Mesenchymal stem cell (in vitro differentiated cells and primary cell): ENCODE measurements around the gene KIF26B.
A peak's percentile ranks its signal among the peaks of the same experiment; 100 is the strongest.

ENCODE experiments used
- DNase-seq: peaks from one replicate; pipeline ENCODE4 v3.0.0-alpha.2; 2013
- H2AFZ ChIP-seq: one replicate; pipeline ENCODE4 v1.6.1; 2013; ENCODE audit warnings: low read depth, mild to moderate bottlenecking, control low read depth, inconsistent platforms, low read length, moderate library complexity
- H2AK5ac ChIP-seq: 2 replicates; pipeline ENCODE4 v1.6.1; 2013; ENCODE audit warnings: low read length, moderate library complexity, mild to moderate bottlenecking, inconsistent platforms; ENCODE audit not compliant: severe bottlenecking
- H2BK120ac ChIP-seq: one replicate; pipeline ENCODE4 v1.6.1; 2013; ENCODE audit warnings: low read depth, mild to moderate bottlenecking, inconsistent platforms, low read length, moderate library complexity
- H2BK12ac ChIP-seq, 2 experiments: one replicate each; pipeline ENCODE4 v1.6.1; 2013; ENCODE audit warnings: inconsistent platforms in 2 of 2, low read length in 2 of 2, mild to moderate bottlenecking in 2 of 2, moderate library complexity in 2 of 2, control low read depth in 1 of 2
- H2BK15ac ChIP-seq: one replicate; pipeline ENCODE4 v1.6.1; 2013; ENCODE audit warnings: mild to moderate bottlenecking, low read depth, inconsistent platforms; ENCODE audit not compliant: poor library complexity, severe bottlenecking
- H2BK5ac ChIP-seq: 2 replicates; pipeline ENCODE4 v1.6.1; 2013; ENCODE audit warnings: low read depth, mild to moderate bottlenecking, low read length, control low read depth, inconsistent platforms; ENCODE audit not compliant: poor library complexity, severe bottlenecking
- H3K14ac ChIP-seq, 2 experiments: one replicate each; pipeline ENCODE4 v1.6.1; 2013; ENCODE audit warnings: inconsistent platforms in 2 of 2, low read length in 2 of 2, control low read depth in 1 of 2, mild to moderate bottlenecking in 1 of 2, moderate library complexity in 1 of 2
- H3K18ac ChIP-seq, 2 experiments: one replicate each; pipeline ENCODE4 v1.6.1; 2013; ENCODE audit warnings: inconsistent platforms in 2 of 2, low read length in 2 of 2, control low read depth in 1 of 2, low read depth in 1 of 2, mild to moderate bottlenecking in 1 of 2
- H3K23ac ChIP-seq, 2 experiments: one replicate each; pipeline ENCODE4 v1.6.1; 2013; ENCODE audit warnings: inconsistent platforms in 2 of 2, low read length in 2 of 2, mild to moderate bottlenecking in 2 of 2, moderate library complexity in 2 of 2, control low read depth in 1 of 2
- H3K27ac ChIP-seq: 2 replicates; pipeline ENCODE4 v1.5.1; 2013; ENCODE audit warnings: mild to moderate bottlenecking, moderate library complexity, low read length, control low read depth, inconsistent platforms; ENCODE audit not compliant: poor library complexity, severe bottlenecking
- H3K27me3 ChIP-seq, 2 experiments: 2 replicates each; pipeline versions ENCODE4 v1.6.1 to v1.7.0; 2013; ENCODE audit warnings: low read length in 2 of 2, mild to moderate bottlenecking in 2 of 2, moderate library complexity in 2 of 2, control low read depth in 1 of 2, inconsistent platforms in 1 of 2; ENCODE audit not compliant: control insufficient read depth in 1 of 2, insufficient read depth in 1 of 2
- H3K36me3 ChIP-seq, 2 experiments: 2 replicates each; pipeline versions ENCODE4 v1.6.1 to v1.7.0; 2013; ENCODE audit warnings: low read length in 2 of 2, control low read depth in 1 of 2, inconsistent platforms in 1 of 2, low read depth in 1 of 2, mild to moderate bottlenecking in 1 of 2; ENCODE audit not compliant: insufficient read depth in 2 of 2, control insufficient read depth in 1 of 2
- H3K4ac ChIP-seq, 2 experiments: one replicate each; pipeline ENCODE4 v1.6.1; 2013; ENCODE audit warnings: inconsistent platforms in 2 of 2, low read length in 2 of 2, mild to moderate bottlenecking in 2 of 2, moderate library complexity in 2 of 2, control low read depth in 1 of 2, low read depth in 1 of 2
- H3K4me1 ChIP-seq: 2 replicates; pipeline ENCODE4 v1.6.1; 2013; ENCODE audit warnings: low read depth, low read length, control low read depth; ENCODE audit not compliant: control insufficient read depth, insufficient read depth
- H3K4me2 ChIP-seq: 2 replicates; pipeline ENCODE4 v1.6.1; 2013; ENCODE audit warnings: low read length, mild to moderate bottlenecking, inconsistent platforms; ENCODE audit not compliant: poor library complexity, severe bottlenecking
- H3K4me3 ChIP-seq, 2 experiments: 2 replicates each; pipeline versions ENCODE4 v1.5.1 to v1.7.0; 2013; ENCODE audit warnings: low read length in 2 of 2, mild to moderate bottlenecking in 2 of 2, control low read depth in 1 of 2, low read depth in 1 of 2; ENCODE audit not compliant: insufficient read depth in 1 of 2
- H3K79me1 ChIP-seq: replicated peaks from 2 replicates; pipeline ENCODE4 v1.6.1; 2013; ENCODE audit warnings: mild to moderate bottlenecking, control low read depth, low read length, inconsistent platforms; ENCODE audit not compliant: poor library complexity, severe bottlenecking
- H3K9ac ChIP-seq: 2 replicates; pipeline ENCODE4 v1.7.0; 2013; ENCODE audit warnings: mild to moderate bottlenecking, low read length, moderate library complexity
- H3K9me3 ChIP-seq: 2 replicates; pipeline ENCODE4 v1.7.0; 2013; ENCODE audit warnings: mild to moderate bottlenecking, low read length; ENCODE audit not compliant: control insufficient read depth
- H4K8ac ChIP-seq: one replicate; pipeline ENCODE4 v1.6.1; 2013; ENCODE audit warnings: inconsistent platforms, mild to moderate bottlenecking, low read length, moderate library complexity
- H4K91ac ChIP-seq: one replicate; pipeline ENCODE4 v1.6.1; 2013; ENCODE audit warnings: mild to moderate bottlenecking, low read length, inconsistent platforms
- WGBS: methylation state at CpG from one replicate; pipeline ENCODE4 v1.1.7; 2013; ENCODE audit warnings: mixed read lengths; 5-methylcytosine and 5-hydroxymethylcytosine counted together

The KIF26B gene

DNA sequence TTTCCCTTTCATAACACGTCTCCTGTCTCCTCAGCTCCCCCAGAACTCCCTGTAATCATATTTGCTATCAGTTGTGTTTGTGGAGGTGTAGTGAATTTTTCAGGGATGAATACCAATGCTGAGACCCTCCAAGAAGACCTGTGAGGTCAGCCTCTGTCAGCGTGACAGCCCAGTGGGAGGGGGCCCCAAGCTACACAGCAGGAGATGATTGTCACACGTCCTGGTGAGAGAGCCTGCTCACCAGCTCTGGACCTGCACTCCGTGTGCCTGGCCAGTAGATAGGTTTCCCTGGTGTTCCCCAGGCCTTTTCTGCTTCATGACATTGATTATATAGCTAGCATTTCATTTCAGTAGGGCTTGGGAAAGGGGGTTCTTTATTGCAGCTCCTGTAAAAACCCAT, 421.5 kb downstream of the KIF26B start:
- peaks cover 7% of the 10 kb centered on the region for H3K4me1 ChIP-seq
- no peak overlapping the region for H2AK5ac ChIP-seq
- no peak overlapping the region for H3K27ac ChIP-seq
- no peak overlapping the region for H2BK5ac ChIP-seq
- H3K4ac ChIP-seq: no peak overlapping the region
- no peak overlapping the region for H2AFZ ChIP-seq
- H3K27me3 ChIP-seq: peaks cover 22 to 45% of the 10 kb centered on the region in 2 experiments
- no peak overlapping the region for H3K4me2 ChIP-seq
- H3K4me3 ChIP-seq: no peak overlapping the region
- no peak overlapping the region for H3K23ac ChIP-seq
- no peaks in the 10 kb centered on the region for H3K79me1 ChIP-seq
- H4K8ac ChIP-seq: peak overlapping the region; percentile 19
- H2BK12ac ChIP-seq: no peak overlapping the region
- H4K91ac ChIP-seq: peak overlapping the region; percentile 77
- H3K14ac ChIP-seq: no peak overlapping the region
- WGBS: 11% methylated on average over 2 of the region's 4 CpGs
- no peak overlapping the region for H3K9ac ChIP-seq
- H3K9me3 ChIP-seq: no peaks in the 10 kb centered on the region
- no peak for DNase-seq
- peak overlapping the region in 1 of 2 experiments; percentile 37 for H3K18ac ChIP-seq
- H3K36me3 ChIP-seq: no peaks in the 10 kb centered on the region
- no peak overlapping the region for H2BK15ac ChIP-seq
- no peak overlapping the region for H2BK120ac ChIP-seq

GRCh38 chr1:245577191-245578157, 422.7 kb downstream of the KIF26B start:
- Histone ChIP-seq H3K79me1 (no peaks in the 10 kb centered on the region), H3K14ac (no peak overlapping the region), H4K91ac (no peak overlapping the region), H3K36me3 (no peaks in the 10 kb centered on the region), H2AFZ (no peak overlapping the region), H2AK5ac (no peak overlapping the region), H3K23ac (no peak overlapping the region), H3K9ac (no peak overlapping the region), H2BK12ac (no peak overlapping the region), H3K27ac (no peak overlapping the region), H3K27me3 (peaks cover 30 to 39% of the 10 kb centered on the region in 2 experiments), H2BK120ac (no peak overlapping the region), H3K9me3 (no peaks in the 10 kb centered on the region), H3K4me3 (no peak overlapping the region), H2BK15ac (no peak overlapping the region), H3K4me2 (no peak overlapping the region), H3K4ac (no peak overlapping the region), H3K4me1 (peaks cover 7% of the 10 kb centered on the region), H2BK5ac (no peak overlapping the region), H4K8ac (no peak overlapping the region), H3K18ac (no peak overlapping the region)
- WGBS: 97% methylated on average over 31 of the region's 34 CpGs
- DNase-seq: no peak

DNA sequence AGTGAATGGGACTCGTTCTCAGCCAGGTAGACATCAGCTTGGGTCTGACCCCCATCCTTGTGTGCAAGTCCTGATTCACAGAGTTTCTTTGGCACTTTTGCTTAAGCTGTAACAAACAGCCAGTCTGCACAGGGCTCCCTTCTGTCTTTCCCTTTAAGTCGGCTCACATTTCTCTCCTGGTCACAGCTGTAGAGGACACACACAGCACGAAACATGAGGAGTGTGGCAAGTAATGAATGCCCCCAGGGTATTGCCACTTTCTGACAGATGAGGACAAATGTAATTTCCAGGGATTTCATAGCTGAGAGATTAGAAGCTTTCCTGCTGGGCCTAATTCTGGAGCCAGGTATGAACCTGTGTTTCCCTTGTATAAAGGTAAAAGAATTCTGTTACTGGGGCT, 423.5 kb downstream of the KIF26B start:
- 88% methylated on average over 3 of the region's 3 CpGs for WGBS
- Histone ChIP-seq H3K4me1 (peaks cover 7% of the 10 kb centered on the region), H3K36me3 (no peaks in the 10 kb centered on the region)

DNA sequence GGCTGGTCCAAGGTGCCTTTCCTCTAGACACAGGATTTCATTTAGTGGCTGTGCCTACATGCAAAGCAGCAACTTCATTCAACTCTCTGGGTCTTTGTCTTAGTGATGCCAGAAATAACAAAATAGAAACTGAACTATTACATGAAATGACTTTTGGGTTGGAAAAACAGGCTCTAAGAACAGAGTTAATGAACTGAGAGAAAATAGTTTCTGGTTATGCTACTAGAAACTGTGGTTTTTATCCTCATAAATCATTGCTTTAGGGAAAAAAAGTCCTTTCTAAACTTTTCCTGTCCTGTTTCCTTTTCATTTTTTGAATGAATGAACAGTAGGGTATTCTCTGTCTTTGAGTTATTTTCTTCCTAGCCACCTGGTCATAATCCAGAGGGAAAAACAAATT, 424.0 kb downstream of the KIF26B start:
- no peaks in the 10 kb centered on the region for H3K36me3 ChIP-seq
- no peak overlapping the region for H2BK5ac ChIP-seq
- no peak overlapping the region for H2BK12ac ChIP-seq
- H3K9ac ChIP-seq: no peak overlapping the region
- no peak overlapping the region for H2BK120ac ChIP-seq
- no peak overlapping the region for H3K18ac ChIP-seq
- no peak overlapping the region for H3K27ac ChIP-seq
- no peaks in the 10 kb centered on the region for H3K79me1 ChIP-seq
- no peak overlapping the region for H2AFZ ChIP-seq
- H3K4me2 ChIP-seq: no peak overlapping the region
- H3K9me3 ChIP-seq: no peaks in the 10 kb centered on the region
- peaks cover 31 to 39% of the 10 kb centered on the region in 2 experiments for H3K27me3 ChIP-seq
- no peak overlapping the region for H3K4ac ChIP-seq
- no peak overlapping the region for H3K4me3 ChIP-seq
- H3K14ac ChIP-seq: no peak overlapping the region
- H3K23ac ChIP-seq: no peak overlapping the region
- no peak for DNase-seq
- H3K4me1 ChIP-seq: peaks cover 10% of the 10 kb centered on the region
- no peak overlapping the region for H4K91ac ChIP-seq
- H4K8ac ChIP-seq: no peak overlapping the region
- no peak overlapping the region for H2AK5ac ChIP-seq
- no peak overlapping the region for H2BK15ac ChIP-seq

More for the DNA sequence above, 423.5 kb downstream of the KIF26B start:
- Histone ChIP-seq H3K4ac (peak overlapping the region in 1 of 2 experiments; percentile 24), H2BK5ac (no peak overlapping the region), H3K23ac (no peak overlapping the region), H3K27me3 (peaks cover 31 to 39% of the 10 kb centered on the region in 2 experiments), H2AK5ac (no peak overlapping the region), H4K8ac (no peak overlapping the region), H3K27ac (no peak overlapping the region), H2BK120ac (no peak overlapping the region), H3K4me2 (no peak overlapping the region), H3K4me3 (no peak overlapping the region), H2BK12ac (no peak overlapping the region), H3K9ac (no peak overlapping the region), H3K79me1 (no peaks in the 10 kb centered on the region), H3K14ac (no peak overlapping the region), H2AFZ (no peak overlapping the region), H3K18ac (no peak overlapping the region), H3K9me3 (no peaks in the 10 kb centered on the region), H2BK15ac (no peak overlapping the region), H4K91ac (no peak overlapping the region)
- no peak for DNase-seq
